Liver (tissue), 3 donors: ENCODE data around the gene AKR1D1.

ENCODE experiments used
- CTCF ChIP-seq: fragments of 150-350 bp; IDR thresholded peaks from 2 replicates; pipeline ENCODE4 v1.5.1; 2017; ENCODE audit warnings: improper control_type of control experiment, low read depth, low read length; ENCODE audit not compliant: missing input control
- GABPA ChIP-seq, 2 donors: IDR thresholded peaks in 1 of 2; conservative IDR thresholded peaks in 1 of 2; 2 replicates each; pipeline ENCODE4 v1.6.1; 2016; ENCODE audit warnings: antibody characterized with exemption in 2 of 2, mild to moderate bottlenecking in 1 of 2, moderate library complexity in 1 of 2
- MAX ChIP-seq: IDR thresholded peaks from 2 replicates; pipeline ENCODE4 v1.6.1; 2016; ENCODE audit warnings: antibody characterized with exemption
- RAD21 ChIP-seq, 2 donors: IDR thresholded peaks; 2 replicates each; pipeline ENCODE4 v1.6.1; 2016; ENCODE audit warnings: antibody characterized with exemption in 2 of 2, mild to moderate bottlenecking in 2 of 2
- REST ChIP-seq: IDR thresholded peaks from 2 replicates; pipeline ENCODE4 v1.6.1; 2016; ENCODE audit warnings: antibody characterized with exemption, mild to moderate bottlenecking
- SP1 ChIP-seq: IDR thresholded peaks from 2 replicates; pipeline ENCODE4 v1.6.1; 2018; ENCODE audit warnings: antibody characterized with exemption, mild to moderate bottlenecking
- YY1 ChIP-seq: IDR thresholded peaks from 2 replicates; pipeline ENCODE4 v1.6.1; 2016; ENCODE audit warnings: antibody characterized with exemption, mild to moderate bottlenecking
- donor health status: healthy.
- donor health status: healthy.

- TF ChIP-seq CTCF (no peak), RAD21 (IDR thresholded peaks at IDR 0.05) (no peak), MAX (no peak), GABPA (IDR thresholded peaks at IDR 0.05 in 1 of 2, conservative IDR thresholded peaks at IDR 0.05 in 1 of 2) (no peak), YY1 (no peak), REST (no peak), SP1 (no peak)
These were observed 23.6 kb downstream of the AKR1D1 start for GRCh38 chr7:138099813-138100212.
